Stomach (tissue), 4 donors: ENCODE data around the gene STMN3.

ENCODE experiments used
- CTCF ChIP-seq, 7 experiments: fragments of 450-650 bp in 4 of 7; fragments of 200-600 bp in 3 of 7; sonication (generic) in 3 of 7; IDR thresholded peaks; one replicate each; pipeline ENCODE4 v1.5.1; 2016 to 2019; ENCODE audit warnings: antibody characterized with exemption in 7 of 7, control low read depth in 2 of 7, mild to moderate bottlenecking in 1 of 7
- EP300 ChIP-seq: sonication (generic); formaldehyde crosslinking; IDR thresholded peaks from one replicate; pipeline ENCODE4 v1.6.1; 2017; ENCODE audit warnings: antibody characterized with exemption

GRCh38 chr20:63685269-63686026, 32.2 kb upstream of the STMN3 start:
- TF ChIP-seq CTCF (IDR thresholded peaks at IDR 0.05) = no peak
- TF ChIP-seq EP300 = no peak
